ENCODE data around the gene CKM. TPM values are rescaled to one million over a fixed set of nuclear protein-coding genes. Genes with fewer than 3 reads are reported as not detected.

The CKM gene
- total RNA-seq, 4 donors from 2014 or later, result 0.27 TPM; not detected in 3

GRCh38 chr19:45305007-45305406 lies 17.7 kb downstream of the CKM start:
- Histone ChIP-seq H3K36me3 (peaks cover 0 to 4% of the 10 kb centered on the region in 2 donors), H3K9me3 (no peaks in the 10 kb centered on the region), H3K27ac (no peak overlapping the region), H3K27me3 (no peaks in the 10 kb centered on the region), H3K4me3 (replicated peaks in 1 of 3) (no peak overlapping the region), H3K4me1 (no peaks in the 10 kb centered on the region)
- intact Hi-C loops (cut with DNase I), result no loop called here
- 60 to 70% methylated on average over 4 of the region's 4 CpGs for WGBS, 2 donors
- no peak for DNase-seq
- TF ChIP-seq POLR2A (IDR thresholded peaks at IDR 0.05) (no peak), CTCF (IDR thresholded peaks at IDR 0.05) (no peak)

GRCh38 chr19:45304141-45304926 lies 18.3 kb downstream of the CKM start:
- Histone ChIP-seq H3K27ac (no peak overlapping the region), H3K9me3 (no peaks in the 10 kb centered on the region), H3K36me3 (peaks cover 0 to 4% of the 10 kb centered on the region in 2 donors), H3K4me3 (replicated peaks in 1 of 3) (no peak overlapping the region), H3K27me3 (no peaks in the 10 kb centered on the region), H3K4me1 (no peaks in the 10 kb centered on the region)
- whole genome bisulfite sequencing, 2 donors, result 77 to 85% methylated on average over 4 of the region's 4 CpGs
- TF ChIP-seq CTCF (IDR thresholded peaks at IDR 0.05), result no peak
- no peak for TF ChIP-seq POLR2A (IDR thresholded peaks at IDR 0.05)
- DNase-seq, result no peak
- intact Hi-C loops (cut with DNase I), result no loop called here

DNA sequence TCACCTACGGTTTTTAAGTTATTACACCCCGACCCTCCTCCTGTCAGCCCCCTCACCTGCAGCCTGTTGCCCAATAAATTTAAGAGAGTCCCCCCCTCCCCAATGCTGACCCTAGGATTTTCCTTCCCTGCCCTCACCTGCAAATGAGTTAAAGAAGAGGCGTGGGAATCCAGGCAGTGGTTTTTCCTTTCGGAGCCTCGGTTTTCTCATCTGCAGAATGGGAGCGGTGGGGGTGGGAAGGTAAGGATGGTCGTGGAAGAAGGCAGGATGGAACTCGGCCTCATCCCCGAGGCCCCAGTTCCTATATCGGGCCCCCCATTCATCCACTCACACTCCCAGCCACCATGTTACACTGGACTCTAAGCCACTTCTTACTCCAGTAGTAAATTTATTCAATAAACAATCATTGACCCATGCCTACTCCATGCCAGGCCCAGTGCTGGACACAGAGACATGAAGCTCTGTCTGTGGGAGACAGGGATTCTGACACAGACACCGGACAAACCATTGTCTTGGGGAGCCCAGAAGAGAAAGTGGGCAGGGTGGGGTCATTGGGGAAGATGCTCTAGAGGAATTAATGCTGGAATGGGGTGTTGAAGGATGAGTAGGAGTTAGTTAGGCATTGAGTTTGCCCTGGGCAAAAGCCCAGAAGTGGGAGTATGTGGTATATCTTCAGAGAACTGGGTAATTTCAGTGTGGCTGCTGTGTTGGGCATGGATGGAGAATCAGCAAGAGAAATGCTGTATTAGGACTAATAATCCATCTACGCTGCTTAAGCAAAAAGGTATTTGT lies 19.2 kb downstream of the CKM start:
- WGBS, 2 donors, result 95 to 96% methylated on average over 12 of the region's 12 CpGs
- no peak for DNase-seq
- H3K4me1 ChIP-seq, result no peaks in the 10 kb centered on the region
- no peaks in the 10 kb centered on the region for H3K9me3 ChIP-seq
- H3K27me3 ChIP-seq, result no peaks in the 10 kb centered on the region
- no peak overlapping the region for H3K4me3 ChIP-seq (replicated peaks in 1 of 3)
- no peak overlapping the region for H3K27ac ChIP-seq
- no peak for TF ChIP-seq CTCF (IDR thresholded peaks at IDR 0.05)
- no peak for TF ChIP-seq POLR2A (IDR thresholded peaks at IDR 0.05)
- peaks cover 0 to 4% of the 10 kb centered on the region in 2 donors for H3K36me3 ChIP-seq
- intact Hi-C loops (cut with DNase I), result no loop called here

GRCh38 chr19:45302416-45302815 lies 20.3 kb downstream of the CKM start:
- intact Hi-C loops (cut with DNase I), result no loop called here
- no peaks in the 10 kb centered on the region for H3K27me3 ChIP-seq
- H3K4me3 ChIP-seq (replicated peaks in 1 of 3), result no peak overlapping the region
- WGBS, 2 donors, result 95% methylated on average over 16 to 25 of the region's 27 CpGs
- H3K36me3 ChIP-seq, result peaks cover 1 to 4% of the 10 kb centered on the region in 2 donors
- TF ChIP-seq POLR2A (IDR thresholded peaks at IDR 0.05), result no peak
- TF ChIP-seq CTCF (IDR thresholded peaks at IDR 0.05), result no peak
- no peaks in the 10 kb centered on the region for H3K9me3 ChIP-seq
- no peak for DNase-seq
- H3K27ac ChIP-seq, result no peak overlapping the region
- no peaks in the 10 kb centered on the region for H3K4me1 ChIP-seq

DNA sequence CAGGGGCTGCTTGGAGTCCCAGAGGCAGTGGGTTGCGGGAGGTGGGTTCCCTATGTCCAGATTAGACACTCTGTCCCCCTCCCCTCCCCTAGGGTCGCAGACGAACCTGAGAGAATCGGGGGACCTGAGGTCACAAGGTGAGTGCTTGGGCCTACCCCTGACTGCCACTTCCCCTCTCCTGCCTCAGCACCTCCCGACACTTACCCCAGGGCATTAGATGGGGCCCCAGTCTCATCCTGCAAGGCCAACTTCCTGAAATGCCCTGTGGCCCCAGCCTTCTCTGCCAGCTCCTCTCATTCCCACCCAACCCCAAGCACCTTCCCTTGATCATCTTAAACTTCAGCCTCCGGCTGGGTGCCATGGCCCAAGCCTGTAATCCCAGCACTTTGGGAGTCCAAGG lies 23.0 kb downstream of the CKM start:
- Histone ChIP-seq H3K36me3 (peaks cover 3 to 9% of the 10 kb centered on the region in 2 donors), H3K4me3 (replicated peaks in 1 of 3) (no peak overlapping the region), H3K9me3 (no peaks in the 10 kb centered on the region), H3K27ac (no peak overlapping the region), H3K4me1 (no peaks in the 10 kb centered on the region), H3K27me3 (no peaks in the 10 kb centered on the region)
- intact Hi-C loops (cut with DNase I), result no loop called here
- TF ChIP-seq CTCF (IDR thresholded peaks at IDR 0.05) (no peak), POLR2A (IDR thresholded peaks at IDR 0.05) (no peak)
- no peak for DNase-seq
- 91 to 96% methylated on average over 6 of the region's 6 CpGs for WGBS, 2 donors

Measured in thyroid gland (tissue), 4 donors.